Prostate gland (tissue), 2 donors: ENCODE data around the gene CYTH4.

Experiments
- CTCF ChIP-seq, 4 experiments: fragments of 200-600 bp in 2 of 4; fragments of 450-650 bp in 2 of 4; sonication (generic) in 2 of 4; IDR thresholded peaks; 1 replicate in 3 of 4; 2 replicates in 1 of 4; pipeline ENCODE4 v1.5.1; 2016 to 2019; ENCODE audit warnings: antibody characterized with exemption in 4 of 4, mild to moderate bottlenecking in 2 of 4, moderate library complexity in 2 of 4
- POLR2A ChIP-seq: fragments of 450-650 bp; IDR thresholded peaks from one replicate; pipeline ENCODE4 v1.6.1; 2016; ENCODE audit warnings: antibody characterized with exemption, mild to moderate bottlenecking

- TF ChIP-seq CTCF (IDR thresholded peaks at IDR 0.05) (no peak), POLR2A (no peak)
These were observed 6.7 kb upstream of the CYTH4 start for GRCh38 chr22:37275622-37276021.
